ENCODE data around the gene NSL1.
"Not testable (repeated sequence)": the region's sequence is repeated elsewhere in the genome, so short reads cannot be mapped to it uniquely, and the experiment has no call there.

Gene NSL1

DNA sequence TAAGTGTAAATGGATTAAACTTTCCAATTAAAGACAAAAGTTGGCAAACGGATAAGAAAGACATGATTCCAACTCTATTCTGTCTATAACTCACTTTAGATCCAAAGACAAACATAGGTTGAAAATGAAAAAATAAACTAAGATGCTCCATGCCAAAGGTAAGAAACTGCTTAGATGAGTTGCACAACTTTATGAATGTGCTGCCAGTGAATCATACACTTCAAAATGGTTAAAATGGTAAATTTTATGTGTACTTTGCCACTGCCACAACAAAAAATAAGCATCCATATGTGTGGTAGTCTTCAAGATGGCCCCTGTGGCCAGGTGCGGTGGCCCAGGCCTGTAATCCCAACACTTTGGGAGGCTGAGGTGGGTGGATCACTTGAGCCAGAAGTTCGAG lies 45.0 kb downstream of the NSL1 start:
- no peak for DNase-seq

DNA sequence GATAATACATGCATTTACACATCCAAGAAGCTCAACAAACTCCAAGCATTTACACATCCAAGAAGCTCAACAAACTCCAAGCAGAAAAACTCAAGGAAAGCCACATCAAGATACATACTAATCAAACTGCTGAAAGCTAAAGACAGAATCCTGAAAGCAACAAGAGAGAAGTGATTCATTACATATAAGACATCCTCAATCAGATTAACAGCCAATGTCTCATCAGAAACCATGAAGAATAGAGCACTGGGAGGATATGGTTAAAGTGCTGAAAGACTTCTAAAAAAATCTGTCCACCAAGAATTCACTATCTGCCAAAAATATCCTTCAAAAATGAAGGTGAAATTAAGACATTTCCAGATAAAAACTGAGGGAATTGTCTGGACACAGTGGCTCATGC lies 46.3 kb downstream of the NSL1 start:
- no peak for DNase-seq

DNA sequence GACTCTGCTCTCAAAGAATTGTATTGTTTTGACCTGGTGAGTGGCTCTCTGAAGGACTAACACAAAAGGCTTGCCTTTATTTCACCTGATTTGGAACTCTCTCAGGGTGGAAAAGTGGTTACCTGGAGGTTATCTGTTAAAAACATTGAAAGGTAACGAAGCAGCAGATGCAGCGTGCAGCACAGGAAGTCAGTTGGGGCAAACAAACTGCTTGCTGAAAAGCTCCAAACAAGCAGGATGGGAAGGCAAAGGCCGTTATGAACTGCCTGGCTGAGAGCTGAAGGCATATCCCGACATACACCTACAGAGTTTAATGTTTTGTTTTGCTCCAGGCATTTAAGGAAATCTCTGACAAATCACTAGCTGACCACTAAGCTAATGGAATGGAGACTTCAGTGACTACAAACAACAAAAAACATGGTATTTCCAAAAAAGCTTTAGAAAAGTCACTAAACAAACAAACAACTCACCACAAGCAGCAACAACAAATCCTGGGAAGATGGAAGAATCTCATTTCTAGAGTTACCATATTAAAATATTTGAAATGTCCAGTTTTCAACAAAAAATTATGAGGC lies 47.6 kb downstream of the NSL1 start:
- DNase-seq = no peak

DNA sequence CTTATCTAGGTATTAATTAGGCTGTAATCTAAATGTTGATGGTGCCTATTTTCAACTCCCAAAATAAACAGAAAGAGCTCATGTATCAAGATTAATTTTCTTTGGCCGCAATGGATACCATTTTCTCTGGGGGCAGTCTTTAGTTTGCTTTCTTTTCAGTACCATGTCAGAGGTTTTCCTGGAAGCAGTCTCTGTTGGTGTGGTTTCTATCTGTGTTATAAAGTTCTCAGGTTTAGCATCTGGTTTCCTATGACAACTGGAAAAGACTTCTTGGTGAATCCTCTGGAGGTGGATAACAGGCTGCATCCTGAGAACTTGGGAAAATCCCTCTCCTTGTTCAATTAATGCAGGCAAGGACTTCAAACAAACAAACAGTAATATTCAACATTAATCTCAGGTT lies 53.2 kb downstream of the NSL1 start:
- no peak for DNase-seq

DNA sequence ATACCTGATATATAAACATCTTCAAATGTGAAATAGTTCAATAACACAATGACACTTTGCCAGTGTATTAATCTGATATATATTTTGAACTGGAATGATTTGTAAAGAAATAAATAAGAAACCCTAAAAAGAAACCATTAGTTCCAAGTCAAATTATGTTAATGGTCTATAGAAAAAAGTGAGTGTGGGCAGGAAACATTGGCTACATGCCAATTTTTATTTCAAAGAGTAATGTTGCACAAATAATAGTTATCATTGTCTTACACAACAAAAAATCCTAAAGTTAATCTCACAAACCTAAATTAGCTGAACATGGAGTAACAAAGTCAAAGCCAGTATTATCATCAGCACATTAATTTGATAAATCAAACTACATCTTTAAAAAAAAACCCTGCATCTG lies 54.0 kb downstream of the NSL1 start:
- DNase-seq = no peak

DNA sequence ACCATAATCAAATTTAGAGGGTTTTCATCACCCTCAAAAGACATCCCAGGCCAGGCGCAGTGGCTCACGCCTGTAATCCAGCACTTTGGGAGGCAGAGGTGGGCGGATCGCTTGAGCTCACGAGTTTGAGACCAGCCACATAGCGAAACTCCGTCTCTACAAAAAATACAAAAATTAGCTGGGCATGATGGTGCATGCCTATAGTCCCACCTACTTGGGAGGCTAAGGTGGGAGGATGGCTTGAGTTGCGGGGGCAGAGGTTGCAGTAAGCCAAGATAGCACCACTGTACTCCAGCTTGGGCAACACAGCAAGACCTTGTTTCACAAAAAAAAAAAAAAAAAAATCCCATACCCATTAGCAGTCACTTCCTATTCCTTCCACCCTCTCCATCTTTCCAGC lies 58.5 kb downstream of the NSL1 start:
- DNase-seq = no peak

DNA sequence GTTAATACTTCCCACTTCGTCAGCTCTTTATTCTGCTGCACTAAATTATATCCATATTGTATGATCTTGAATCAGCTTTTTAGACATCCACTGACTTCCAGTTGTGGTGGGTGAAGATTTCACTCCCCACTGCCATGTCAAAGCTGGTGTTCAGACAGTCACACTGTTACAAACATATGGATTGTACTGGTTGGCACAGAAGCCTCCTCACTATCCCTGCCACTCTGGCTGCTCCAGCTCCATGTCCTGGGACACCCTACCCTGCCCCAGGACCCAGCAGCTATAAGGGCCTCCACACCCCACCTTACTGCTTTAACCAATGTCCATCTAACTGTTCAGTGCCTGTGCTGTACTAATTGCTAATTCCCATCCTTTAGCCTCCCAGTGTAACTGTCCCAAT lies 59.9 kb downstream of the NSL1 start:
- no peak for DNase-seq

DNA sequence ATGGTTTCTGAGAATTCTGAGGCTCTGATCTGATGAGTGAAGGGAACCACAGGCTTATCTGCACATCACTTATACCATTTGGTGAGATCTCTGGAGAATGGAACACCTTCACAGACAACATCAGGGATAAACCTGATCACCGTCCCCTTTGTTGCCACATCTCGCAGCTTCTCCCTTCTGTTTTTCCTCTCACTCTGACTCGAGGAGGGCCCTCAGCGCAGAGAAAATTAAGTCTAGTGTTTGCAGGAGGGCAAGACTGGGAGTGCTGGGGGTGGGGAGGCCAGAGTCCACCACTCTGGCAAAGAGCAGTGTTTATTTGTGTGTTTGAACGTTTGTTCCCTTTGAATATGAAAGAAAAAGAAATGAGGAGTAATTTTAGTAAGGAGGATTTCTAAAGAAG lies 63.0 kb downstream of the NSL1 start:
- DNase-seq = no peak

DNA sequence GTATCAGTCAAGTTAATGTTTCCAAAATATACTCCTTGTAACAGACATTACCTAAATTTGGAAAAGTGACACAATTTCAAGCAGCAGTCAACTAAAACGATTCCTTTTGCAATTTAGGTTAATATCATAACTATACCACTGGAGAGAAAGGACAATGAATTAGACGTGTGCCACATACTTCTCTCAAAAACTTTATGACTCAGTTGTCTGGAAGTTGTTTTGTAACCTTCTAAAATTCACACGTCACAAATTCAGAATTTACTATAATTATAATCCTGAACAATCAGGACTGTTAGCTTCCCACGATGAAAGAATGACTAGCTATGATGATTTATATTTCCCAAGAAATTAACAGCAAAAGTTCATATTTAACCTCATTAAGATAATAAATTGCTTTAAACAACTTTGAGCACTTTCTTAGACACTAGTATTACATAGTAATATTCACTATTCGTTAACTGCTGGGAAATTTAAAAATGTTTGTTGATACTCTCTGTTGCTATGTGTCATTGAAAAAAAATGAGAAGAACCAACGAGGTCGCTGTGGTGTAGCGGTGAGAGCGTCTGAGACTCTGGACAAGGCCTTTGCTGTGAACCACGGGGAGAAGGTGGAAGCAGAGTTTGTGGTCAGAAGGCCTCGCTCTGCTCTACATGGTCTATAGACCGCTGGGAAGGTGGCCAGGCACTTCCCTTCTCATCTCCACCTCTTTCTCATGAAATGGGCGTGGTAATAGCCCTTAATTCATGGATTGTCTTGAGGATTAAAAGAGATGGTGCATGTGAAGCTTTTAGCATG lies 64.0 kb downstream of the NSL1 start:
- DNase-seq = no peak

DNA sequence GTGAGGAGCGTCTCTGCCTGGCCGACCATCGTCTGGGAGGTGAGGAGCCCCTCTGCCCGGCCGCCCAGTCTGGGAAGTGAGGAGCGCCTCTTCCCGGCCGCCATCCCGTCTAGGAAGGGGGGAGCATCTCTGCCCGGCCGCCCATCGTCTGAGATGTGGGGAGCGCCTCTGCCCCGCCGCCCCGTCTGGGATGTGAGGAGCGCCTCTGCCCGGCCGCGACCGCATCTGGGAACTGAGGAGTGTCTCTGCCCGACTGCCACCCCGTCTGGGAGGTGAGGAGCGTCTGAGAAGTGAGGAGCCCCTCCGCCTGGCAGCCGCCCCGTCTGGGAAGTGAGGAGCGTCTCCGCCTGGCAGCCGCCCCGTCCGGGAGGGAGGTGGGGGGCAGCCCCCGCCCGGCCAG lies 66.9 kb downstream of the NSL1 start:
- DNase-seq = not testable (repeated sequence)

DNA sequence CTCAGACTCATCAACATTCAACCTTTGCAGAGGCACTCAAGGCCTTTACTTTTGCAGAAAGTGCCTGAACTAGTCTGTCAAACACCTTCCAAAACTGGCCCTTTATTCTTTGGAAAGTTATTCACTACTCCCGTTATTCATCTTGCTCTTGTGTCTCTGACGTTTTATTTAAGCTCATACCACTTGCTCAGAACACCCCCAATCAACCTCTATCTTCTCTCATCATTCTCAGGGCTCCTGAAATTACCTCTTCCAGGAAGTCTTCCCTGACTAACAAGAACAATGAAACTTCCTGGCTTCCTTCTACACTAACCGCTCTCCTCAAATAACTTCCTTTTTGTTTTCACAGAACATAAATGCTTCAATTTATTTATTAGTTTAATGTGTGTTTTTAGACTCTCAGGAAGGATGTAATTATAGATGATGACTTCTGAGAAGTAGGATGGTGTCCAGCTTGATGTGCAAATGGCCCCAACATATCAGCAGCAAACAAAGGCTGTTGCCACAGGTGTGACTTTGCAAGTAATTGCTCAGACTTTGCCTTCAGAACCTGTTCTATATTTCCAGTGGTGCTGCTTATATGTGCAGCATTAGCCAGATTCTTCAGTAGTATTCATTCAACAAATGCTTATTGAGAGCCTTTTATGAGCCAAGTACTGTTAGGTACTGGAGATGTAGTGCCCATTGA lies 69.2 kb downstream of the NSL1 start:
- DNase-seq = no peak

DNA sequence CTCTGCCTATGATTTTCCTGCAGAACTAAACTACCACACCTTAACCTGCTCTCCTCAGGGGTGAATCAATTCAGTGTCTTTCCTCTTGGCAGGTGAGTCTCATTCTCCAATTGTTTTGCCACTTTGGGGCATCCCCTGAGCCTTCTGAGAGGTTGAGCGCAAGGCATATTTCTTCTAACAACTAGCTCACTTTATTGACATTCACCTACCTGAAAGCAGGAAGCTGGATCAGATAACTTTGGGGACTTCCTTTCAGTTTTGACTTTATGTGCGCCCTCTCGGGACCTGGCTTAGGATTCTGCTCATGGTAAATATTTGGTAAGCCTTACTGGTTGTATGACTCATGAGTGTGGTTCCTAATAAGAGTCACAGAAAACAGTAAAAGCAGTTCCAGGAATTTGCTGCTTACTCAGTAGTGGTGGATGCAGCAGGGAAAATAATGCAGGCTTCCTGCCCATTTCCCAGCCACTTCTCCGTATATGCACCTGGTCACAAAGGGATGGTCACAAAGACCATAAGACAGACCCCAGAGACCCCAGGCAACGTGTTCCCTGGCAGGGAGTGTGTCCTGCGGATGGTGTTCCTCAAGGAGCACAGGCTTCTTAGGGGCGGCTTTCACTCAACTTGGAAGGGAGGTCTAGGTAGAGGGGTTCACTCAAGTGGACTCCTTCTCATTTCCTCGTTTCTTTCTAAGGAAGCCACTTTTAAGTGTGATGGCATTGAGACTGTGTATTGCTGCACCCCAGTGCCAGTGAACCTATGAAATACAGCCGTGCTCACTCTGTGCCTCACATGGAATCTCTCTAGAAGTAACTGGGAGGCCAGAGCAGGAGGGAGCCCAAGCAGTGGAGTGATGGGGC lies 70.0 kb downstream of the NSL1 start:
- no peak for DNase-seq

DNA sequence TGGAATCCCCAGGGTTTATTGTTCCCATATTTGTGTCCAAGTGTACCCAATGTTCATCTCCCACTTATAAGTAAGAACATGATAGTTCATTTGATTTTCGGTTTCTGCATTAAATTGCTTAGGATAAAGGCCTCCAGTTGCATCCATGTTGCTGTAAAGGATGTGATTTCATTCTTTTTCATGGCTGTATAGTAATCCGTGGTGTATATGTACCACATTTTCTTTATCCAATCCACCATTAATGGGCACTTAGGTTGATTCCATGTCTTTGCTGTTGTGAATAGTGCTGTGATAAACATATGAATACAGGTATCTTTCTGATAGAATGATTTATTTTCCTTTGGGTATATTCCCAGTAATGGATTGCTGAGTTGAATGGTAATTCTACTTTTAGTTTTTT lies 71.9 kb downstream of the NSL1 start:
- DNase-seq = no peak

DNA sequence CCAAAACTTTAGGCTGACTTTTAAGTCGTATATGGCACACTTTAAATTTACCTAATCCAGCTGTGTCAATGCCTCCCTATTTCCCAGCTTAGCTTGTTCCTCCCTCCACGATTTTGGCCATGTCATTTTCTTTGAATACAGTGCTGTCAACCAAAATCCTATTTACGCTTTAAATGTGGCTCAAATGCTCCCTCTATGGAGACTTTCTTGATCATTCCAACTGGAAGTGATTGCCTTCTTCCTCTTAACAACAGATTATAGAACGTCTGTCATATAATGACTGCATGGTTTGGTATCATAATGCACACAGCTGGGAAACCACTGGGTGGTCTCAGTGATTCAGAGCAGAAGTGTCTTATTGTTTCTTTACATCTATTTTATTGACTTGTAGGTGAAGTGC lies 73.1 kb downstream of the NSL1 start:
- DNase-seq = no peak

DNA sequence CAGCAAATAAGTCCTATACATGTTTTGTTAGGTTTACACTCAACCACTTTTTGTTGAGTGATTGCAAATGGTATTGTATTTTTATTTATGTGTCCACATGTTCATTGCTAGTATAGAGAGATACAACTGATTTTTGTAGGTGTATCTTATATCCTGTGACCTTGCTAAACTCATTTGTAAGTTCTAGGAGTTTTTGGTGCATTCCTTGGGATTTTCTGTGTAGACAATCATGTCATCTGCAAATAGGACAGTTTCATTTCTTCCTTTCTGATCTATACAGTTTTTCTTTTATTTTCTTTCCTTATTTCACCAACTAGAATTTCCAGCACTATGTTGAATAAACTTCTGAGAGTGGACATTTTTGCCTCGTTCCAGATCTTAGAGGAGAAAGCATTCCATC lies 75.4 kb downstream of the NSL1 start:
- no peak for DNase-seq

DNA sequence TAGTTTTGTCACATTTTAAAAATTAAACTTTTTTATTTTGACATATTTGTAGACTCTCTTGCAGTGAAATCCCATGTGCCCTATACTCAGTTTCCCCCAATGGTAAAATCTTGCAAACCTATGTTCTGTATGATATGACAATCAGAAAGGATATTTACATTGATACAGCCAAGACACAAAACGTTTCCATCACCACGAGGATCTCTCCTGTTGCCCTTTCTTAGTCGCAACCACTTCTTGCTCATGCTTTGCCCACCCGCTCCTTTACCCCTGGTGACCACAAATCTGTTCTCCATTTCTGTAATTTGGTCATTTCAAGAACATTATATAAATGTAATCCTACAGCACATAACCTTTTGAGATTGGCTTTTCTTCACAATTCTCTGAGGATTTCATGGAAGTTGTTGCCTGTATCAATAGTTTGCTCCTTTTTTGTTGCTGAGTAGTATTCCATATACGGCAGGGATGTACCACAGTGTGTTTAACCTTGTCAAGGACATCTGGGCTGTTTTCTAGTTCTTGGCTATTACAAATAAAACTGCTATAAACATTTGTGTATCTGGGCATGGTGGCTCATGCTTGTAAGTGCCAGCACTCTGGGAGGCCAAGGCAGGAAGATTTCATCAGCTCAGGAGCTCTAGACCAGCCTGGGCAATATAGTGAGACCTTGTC lies 78.0 kb downstream of the NSL1 start:
- DNase-seq = no peak

DNA sequence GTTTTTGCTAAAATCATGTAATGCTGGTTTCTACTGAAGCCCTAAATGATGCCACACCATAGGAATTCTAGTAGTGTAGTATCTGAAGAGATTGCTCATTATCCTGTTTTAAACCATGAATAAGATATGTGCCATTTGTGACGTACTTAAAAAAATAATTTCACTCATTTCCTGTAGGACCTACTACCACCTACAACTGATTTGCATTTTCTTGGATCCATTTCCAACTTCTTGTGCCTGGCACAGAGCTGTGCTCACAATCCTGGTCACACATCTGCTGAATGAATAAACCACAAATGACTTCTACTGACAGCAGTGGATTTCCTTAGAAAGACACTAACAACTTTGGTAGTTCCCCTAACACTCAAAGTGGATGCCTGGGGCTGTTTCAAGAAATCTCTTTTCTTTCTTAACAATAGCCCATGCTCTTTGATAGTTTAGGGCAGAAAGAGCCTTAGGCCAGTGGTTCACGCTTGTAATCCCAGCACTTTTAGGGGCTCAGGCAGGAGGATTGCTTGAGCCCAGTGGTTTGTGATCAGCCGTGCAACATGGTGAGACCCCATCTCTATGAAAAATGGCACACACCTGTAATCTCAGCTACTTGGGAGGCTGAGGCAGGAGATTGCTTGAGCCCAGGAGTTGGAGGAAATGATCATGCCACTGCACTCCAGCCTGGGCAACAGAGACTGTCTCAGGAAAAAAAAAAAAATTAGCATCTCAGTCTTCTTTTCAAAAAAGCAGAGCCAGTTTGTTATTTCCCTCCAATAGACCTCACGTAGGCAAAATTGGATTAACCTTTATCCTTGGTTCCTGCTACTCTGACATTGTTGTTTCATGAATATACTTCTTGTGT lies 78.9 kb downstream of the NSL1 start:
- DNase-seq = no peak

DNA sequence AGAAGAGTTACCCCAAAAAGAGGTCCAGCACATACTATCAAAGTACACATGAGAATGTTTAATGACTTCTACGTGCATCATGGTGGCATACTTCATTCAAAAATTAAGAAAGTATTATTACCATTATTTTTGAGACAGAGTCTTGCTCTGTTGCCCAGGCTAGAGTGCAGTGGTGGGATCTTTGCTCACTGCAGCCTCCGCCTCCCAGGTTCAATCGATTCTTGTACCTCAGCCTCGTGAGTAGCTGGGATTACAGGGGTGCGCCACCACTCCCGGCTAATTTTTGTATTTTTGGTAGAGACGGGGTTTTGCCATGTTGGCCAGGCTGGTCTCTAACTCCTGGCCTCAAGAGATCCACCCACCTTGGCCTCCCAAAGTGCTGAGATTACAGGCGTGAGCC lies 79.6 kb downstream of the NSL1 start:
- DNase-seq = not testable (repeated sequence)

DNA sequence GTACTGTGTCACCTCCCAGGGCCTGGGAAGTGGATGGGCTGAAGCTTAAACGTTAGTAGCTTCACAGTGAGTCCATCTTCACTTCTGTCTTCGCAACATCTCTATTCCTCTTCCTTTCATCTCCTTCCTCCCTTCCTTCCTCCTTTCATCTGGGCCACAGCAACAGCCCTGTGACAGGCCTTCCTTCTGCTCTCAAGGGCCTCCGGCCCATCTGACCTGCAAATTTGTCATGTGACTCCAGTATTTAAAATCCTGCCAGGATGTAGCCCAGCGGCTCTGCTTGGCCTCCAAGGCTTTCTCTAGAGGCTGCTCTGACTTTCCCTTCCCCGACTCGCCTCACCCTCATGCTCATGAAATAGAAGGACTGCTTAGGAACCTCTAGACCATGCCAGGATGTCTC lies 81.0 kb downstream of the NSL1 start:
- no peak for DNase-seq

DNA sequence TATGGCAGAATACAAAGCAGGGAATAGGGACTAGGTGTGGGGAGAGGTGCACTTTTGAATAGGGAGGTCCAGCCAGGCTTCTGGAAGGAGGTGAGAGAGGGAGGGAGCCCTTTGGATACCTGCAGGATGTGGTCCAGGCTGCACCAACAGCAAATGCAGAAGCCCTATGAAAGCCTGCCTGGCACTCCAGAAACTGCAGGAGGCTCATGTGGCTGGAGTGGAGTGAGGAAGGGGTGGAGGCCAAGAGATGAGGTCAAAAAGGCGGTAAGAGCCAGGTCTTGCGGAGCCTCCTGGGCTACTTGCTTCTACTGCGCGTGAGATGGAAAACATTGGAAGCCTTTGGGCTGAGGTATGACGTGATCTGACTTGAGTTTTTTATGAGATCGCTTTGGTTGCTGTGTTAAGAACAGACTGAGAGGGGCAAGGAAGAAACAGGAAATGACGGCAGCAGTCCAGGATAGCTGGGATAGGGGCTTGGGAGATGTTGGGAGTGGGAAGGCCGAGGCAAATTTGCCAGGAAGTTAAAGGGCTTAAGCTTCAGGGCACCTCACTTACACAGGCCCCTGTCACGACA lies 87.5 kb downstream of the NSL1 start:
- no peak for DNase-seq

DNA sequence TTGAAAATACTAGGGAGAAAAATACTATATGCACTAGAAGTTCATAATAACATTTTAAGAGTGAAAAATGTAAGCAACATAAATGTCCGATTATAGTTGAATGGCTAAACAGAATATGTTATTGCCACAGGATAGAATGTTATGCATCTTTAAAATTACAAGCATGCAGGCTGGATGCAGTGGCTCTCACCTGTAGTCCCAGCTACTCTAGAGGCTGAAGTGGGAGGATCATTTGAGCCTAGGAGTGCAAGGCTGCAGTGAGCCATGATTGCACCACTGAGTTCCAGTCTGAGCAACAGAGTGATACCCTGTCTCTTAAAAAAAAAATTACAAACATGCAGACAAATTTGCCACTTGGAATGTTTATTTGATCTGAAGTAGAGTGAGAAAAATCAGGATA lies 88.9 kb downstream of the NSL1 start:
- DNase-seq = no peak

DNA sequence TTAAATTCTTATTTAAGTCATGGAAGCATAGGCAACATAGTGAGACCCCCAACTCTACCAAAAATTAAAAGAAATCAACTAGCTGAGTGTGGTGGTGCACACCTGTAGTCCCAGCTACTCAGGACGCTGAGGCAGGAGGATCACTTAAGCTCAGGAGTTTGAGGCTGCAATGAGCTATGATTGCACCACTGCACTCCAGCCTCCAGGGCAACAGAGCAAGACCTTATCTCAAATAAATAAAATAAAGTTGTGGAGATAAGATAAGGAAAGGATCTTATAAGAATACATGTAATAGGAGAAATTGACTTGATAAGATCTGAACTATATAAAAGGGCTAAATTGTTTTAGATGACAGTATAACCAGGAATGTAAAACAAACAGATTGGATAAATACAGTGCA lies 89.7 kb downstream of the NSL1 start:
- DNase-seq = no peak

Measured in NCI-H187 (cell line).